ENCODE data around the gene AARS2. TPM values are rescaled to one million over a fixed set of nuclear protein-coding genes. Genes with fewer than 3 reads are reported as not detected.

AARS2 gene
- total RNA-seq, 1 donor from 2014 or later = 9.9 TPM

DNA sequence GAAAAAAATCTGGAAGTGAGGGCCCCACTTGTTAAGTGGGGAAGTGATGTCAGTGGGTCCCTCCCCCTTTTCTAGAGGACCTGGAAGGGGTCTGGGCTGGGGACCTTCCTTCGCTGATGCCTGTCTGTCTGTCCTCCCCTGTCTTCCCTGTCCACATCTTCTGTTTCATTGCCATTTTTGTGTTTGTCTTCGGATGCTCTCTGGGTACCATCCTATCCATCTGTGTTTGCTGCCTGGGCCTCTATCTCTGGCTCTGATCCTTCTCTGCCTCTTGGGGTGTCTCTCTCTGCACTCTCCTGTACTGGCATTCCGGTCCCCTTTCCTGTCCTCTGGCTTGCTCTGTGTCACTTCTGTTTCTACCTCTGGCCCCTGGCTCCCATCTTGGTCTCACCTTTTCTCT is 40.6 kb downstream of the AARS2 start:
- H3K27me3 ChIP-seq (ENCODE audit: control insufficient read depth in 3 of 3, insufficient read depth in 3 of 3, low read length in 3 of 3) = peaks cover 60 to 72% (median 72%) of the 10 kb centered on the region in 3 donors
- H3K4me1 ChIP-seq (ENCODE audit: control insufficient read depth in 3 of 3, insufficient read depth in 3 of 3, low read length in 3 of 3) = peaks cover 0 to 5% (median 5%) of the 10 kb centered on the region in 3 donors
- H3K9me3 ChIP-seq (ENCODE audit: control insufficient read depth in 3 of 3, low read length in 3 of 3) = no peaks in the 10 kb centered on the region
- H3K36me3 ChIP-seq (ENCODE audit: control insufficient read depth in 3 of 3, insufficient read depth in 3 of 3, low read length in 3 of 3) = no peaks in the 10 kb centered on the region
- no peak overlapping the region for H3K27ac ChIP-seq (ENCODE audit: low read depth, low read length)
- no peak overlapping the region for H3K4me3 ChIP-seq (ENCODE audit: low read length in 3 of 3)
- no peak overlapping the region for H3K9ac ChIP-seq (ENCODE audit: low read depth in 1 of 3, low read length in 3 of 3)

DNA sequence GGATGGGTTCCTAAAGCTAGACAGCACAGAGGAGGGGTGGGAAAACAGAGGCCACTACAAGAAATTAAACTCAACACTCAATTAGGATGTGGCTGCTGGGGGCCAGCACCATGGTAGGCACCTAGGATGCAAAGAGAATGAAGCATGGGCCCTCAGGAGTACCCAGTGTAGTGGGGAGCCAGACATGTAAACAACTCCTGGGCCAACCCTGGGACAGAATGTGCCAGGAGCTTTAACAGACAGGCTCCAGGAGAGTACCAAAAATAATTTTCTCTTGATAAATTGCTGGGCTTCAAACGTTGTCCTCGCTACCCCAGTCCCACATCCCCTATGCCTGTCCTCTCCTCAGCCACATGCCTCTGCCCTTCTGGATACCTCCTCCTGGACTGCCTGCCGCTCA is 41.2 kb downstream of the AARS2 start:
- H3K27ac ChIP-seq (ENCODE audit: low read depth, low read length) = no peak overlapping the region
- H3K4me1 ChIP-seq (ENCODE audit: control insufficient read depth in 3 of 3, insufficient read depth in 3 of 3, low read length in 3 of 3) = peaks cover 0 to 5% (median 5%) of the 10 kb centered on the region in 3 donors
- H3K36me3 ChIP-seq (ENCODE audit: control insufficient read depth in 3 of 3, insufficient read depth in 3 of 3, low read length in 3 of 3) = no peaks in the 10 kb centered on the region
- no peak overlapping the region for H3K9ac ChIP-seq (ENCODE audit: low read depth in 1 of 3, low read length in 3 of 3)
- no peaks in the 10 kb centered on the region for H3K9me3 ChIP-seq (ENCODE audit: control insufficient read depth in 3 of 3, low read length in 3 of 3)
- peaks cover 53 to 68% (median 68%) of the 10 kb centered on the region in 3 donors for H3K27me3 ChIP-seq (ENCODE audit: control insufficient read depth in 3 of 3, insufficient read depth in 3 of 3, low read length in 3 of 3)
- H3K4me3 ChIP-seq (ENCODE audit: low read length in 3 of 3) = no peak overlapping the region

DNA sequence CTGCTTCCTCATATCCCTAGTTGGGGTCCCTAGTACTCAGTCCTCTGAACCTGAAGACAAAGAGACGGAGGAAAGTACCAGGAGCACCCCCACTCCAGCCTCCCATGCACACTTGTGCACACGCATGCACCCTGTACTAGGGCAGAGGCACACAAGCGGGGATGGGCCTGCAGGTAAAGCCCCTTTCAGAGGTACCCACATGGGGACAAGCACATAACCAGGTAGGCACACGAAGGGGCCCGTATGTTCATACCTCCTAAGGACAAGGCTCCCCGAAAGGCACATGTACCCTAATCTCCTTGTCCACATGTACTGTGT is 41.8 kb downstream of the AARS2 start:
- Histone ChIP-seq H3K4me1 (ENCODE audit: control insufficient read depth in 3 of 3, insufficient read depth in 3 of 3, low read length in 3 of 3) (peaks cover 0 to 5% (median 4%) of the 10 kb centered on the region in 3 donors), H3K9ac (ENCODE audit: low read depth in 1 of 3, low read length in 3 of 3) (no peak overlapping the region), H3K9me3 (ENCODE audit: control insufficient read depth in 3 of 3, low read length in 3 of 3) (no peaks in the 10 kb centered on the region), H3K36me3 (ENCODE audit: control insufficient read depth in 3 of 3, insufficient read depth in 3 of 3, low read length in 3 of 3) (no peaks in the 10 kb centered on the region), H3K4me3 (ENCODE audit: low read length in 3 of 3) (no peak overlapping the region), H3K27ac (ENCODE audit: low read depth, low read length) (no peak overlapping the region), H3K27me3 (ENCODE audit: control insufficient read depth in 3 of 3, insufficient read depth in 3 of 3, low read length in 3 of 3) (peaks cover 48 to 62% (median 62%) of the 10 kb centered on the region in 3 donors)

DNA sequence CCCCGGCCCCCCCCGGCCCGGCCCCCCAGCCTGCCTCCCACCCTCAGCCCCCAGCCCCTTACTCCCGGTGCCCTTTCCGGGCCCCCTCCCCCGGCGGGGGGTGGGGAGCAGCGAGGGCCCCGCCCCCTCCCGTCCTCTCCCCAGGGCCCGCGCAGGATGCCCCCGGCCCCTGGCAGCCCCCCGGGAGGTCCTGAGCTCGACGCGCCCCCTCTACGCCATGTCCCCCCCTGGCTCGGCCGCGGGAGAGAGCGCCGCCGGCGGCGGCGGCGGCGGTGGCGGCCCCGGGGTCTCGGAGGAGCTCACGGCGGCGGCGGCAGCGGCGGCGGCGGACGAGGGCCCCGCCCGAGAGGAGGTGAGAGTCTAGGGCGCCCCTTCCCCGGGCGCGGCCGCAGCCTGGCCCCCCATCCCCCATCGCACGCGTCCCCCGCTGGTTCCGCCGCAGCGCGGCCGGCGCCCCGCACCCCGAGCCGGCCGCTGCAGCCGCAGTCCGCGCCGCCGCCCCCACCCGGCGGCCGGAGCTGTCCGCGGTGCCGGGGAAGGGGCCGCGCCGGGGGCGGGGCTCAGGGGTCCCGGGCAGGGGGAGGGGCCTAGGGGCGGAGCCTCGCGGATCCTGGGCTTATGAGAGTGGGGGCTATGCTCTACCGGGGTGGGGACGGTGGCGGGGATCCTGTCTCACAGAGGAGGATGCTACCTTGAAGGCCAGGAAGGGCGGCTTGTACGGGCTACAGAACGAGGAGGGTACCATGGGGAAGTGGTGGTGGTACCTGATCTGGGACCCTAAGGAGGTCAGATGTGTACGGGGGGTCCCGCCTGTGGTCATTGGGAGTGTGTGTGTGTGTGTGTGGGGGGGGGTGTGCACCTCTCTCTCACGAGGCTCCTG is 42.4 kb downstream of the AARS2 start:
- Histone ChIP-seq H3K4me3 (ENCODE audit: low read length in 3 of 3) (no peak overlapping the region), H3K9ac (ENCODE audit: low read depth in 1 of 3, low read length in 3 of 3) (no peak overlapping the region), H3K4me1 (ENCODE audit: control insufficient read depth in 3 of 3, insufficient read depth in 3 of 3, low read length in 3 of 3) (peaks cover 0 to 4% (median 0%) of the 10 kb centered on the region in 3 donors), H3K9me3 (ENCODE audit: control insufficient read depth in 3 of 3, low read length in 3 of 3) (no peaks in the 10 kb centered on the region), H3K27ac (ENCODE audit: low read depth, low read length) (no peak overlapping the region), H3K27me3 (ENCODE audit: control insufficient read depth in 3 of 3, insufficient read depth in 3 of 3, low read length in 3 of 3) (peaks cover 42 to 61% (median 57%) of the 10 kb centered on the region in 3 donors), H3K36me3 (ENCODE audit: control insufficient read depth in 3 of 3, insufficient read depth in 3 of 3, low read length in 3 of 3) (no peaks in the 10 kb centered on the region)

DNA sequence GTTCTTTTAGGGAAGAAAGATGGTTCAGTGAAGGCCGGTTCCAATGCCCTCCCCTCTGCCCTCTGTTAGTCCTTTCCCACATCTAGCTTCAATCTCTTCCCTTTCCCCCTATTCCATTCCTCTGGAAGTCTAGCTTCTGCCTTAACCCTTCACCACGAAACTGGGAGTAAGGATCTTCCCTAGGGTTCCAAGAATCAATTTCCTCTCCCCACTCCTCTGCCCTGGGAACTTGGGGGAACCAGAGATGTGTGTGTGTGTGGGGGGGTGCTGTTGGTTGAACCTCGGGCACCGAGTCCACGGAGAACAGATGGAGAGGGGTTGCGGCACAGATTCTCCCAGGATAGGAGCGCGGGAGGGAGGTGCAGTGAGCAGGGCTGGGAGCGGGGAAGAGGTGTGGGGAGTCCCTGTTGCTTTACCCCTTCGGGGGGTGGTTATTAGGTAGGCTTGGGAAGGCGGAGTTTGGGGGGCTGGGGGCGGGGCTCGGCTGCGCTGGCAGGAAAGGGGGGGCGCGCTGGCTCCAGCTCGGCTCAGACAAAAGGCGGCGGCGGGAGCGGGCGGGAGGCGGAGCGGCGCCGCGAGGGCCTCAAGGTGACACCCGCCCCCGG is 43.1 kb downstream of the AARS2 start, which contains the start of gene TMEM151B:
TMEM151B (plus strand) TSS at position 530 of the 605 bp plus-strand sequence. CDS start 293 bp downstream, outside the sequence.
- no peak within 1 kb of the TSS for H3K9ac ChIP-seq (ENCODE audit: low read depth in 1 of 3, low read length in 3 of 3)
- H3K27ac ChIP-seq (ENCODE audit: low read depth, low read length) = no peak within 1 kb of the TSS
- peaks cover under 1 to 3% (median 1%) of the 10 kb centered on the region in 3 donors for H3K4me1 ChIP-seq (ENCODE audit: control insufficient read depth in 3 of 3, insufficient read depth in 3 of 3, low read length in 3 of 3)
- no peaks in the 10 kb centered on the region for H3K36me3 ChIP-seq (ENCODE audit: control insufficient read depth in 3 of 3, insufficient read depth in 3 of 3, low read length in 3 of 3)
- no peaks in the 10 kb centered on the region for H3K9me3 ChIP-seq (ENCODE audit: control insufficient read depth in 3 of 3, low read length in 3 of 3)
- H3K4me3 ChIP-seq (ENCODE audit: low read length in 3 of 3) = no peak within 1 kb of the TSS
- peaks cover 35 to 54% (median 50%) of the 10 kb centered on the region in 3 donors for H3K27me3 ChIP-seq (ENCODE audit: control insufficient read depth in 3 of 3, insufficient read depth in 3 of 3, low read length in 3 of 3)

DNA sequence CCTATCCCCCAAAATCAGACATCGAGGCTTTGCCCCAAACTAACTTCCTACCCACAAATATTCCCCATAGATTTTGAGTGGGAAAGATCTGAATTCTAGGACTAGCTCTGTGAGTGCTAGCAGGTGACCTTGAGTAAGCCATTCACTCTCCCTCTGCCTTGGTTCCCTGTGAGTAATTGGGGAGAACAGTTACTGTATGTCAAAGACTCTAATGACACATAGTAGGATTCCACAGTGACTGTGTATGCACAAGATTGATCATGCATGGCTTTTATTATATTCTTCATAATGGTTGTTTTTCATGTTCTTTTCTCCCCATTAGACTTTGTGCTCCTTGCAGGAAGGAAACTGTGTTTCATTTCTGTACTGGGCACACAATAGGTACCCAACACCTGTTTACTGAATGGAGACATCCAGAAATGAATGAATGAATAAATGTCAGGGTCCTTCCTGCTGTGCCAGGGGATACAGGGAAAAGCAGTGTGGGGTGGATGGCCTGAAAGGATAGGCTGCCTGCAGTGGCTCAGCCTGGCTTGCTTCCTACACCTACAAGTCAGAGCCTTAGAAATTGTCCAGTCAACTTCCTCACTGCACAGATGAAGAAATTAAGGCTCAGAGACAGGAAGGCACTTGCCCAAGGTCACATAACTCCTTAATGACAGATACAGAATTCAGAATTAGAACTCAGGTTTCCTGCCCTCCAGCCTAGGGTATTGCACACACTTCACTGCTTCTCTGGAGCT is 43.8 kb downstream of the AARS2 start:
- Histone ChIP-seq H3K27ac (ENCODE audit: low read depth, low read length) (no peak overlapping the region), H3K9ac (ENCODE audit: low read depth in 1 of 3, low read length in 3 of 3) (no peak overlapping the region), H3K4me1 (ENCODE audit: control insufficient read depth in 3 of 3, insufficient read depth in 3 of 3, low read length in 3 of 3) (peaks cover 8 to 9% (median 8%) of the 10 kb centered on the region in 3 donors), H3K27me3 (ENCODE audit: control insufficient read depth in 3 of 3, insufficient read depth in 3 of 3, low read length in 3 of 3) (peaks cover 33 to 50% (median 47%) of the 10 kb centered on the region in 3 donors), H3K9me3 (ENCODE audit: control insufficient read depth in 3 of 3, low read length in 3 of 3) (no peaks in the 10 kb centered on the region), H3K4me3 (ENCODE audit: low read length in 3 of 3) (no peak overlapping the region), H3K36me3 (ENCODE audit: control insufficient read depth in 3 of 3, insufficient read depth in 3 of 3, low read length in 3 of 3) (no peaks in the 10 kb centered on the region)

DNA sequence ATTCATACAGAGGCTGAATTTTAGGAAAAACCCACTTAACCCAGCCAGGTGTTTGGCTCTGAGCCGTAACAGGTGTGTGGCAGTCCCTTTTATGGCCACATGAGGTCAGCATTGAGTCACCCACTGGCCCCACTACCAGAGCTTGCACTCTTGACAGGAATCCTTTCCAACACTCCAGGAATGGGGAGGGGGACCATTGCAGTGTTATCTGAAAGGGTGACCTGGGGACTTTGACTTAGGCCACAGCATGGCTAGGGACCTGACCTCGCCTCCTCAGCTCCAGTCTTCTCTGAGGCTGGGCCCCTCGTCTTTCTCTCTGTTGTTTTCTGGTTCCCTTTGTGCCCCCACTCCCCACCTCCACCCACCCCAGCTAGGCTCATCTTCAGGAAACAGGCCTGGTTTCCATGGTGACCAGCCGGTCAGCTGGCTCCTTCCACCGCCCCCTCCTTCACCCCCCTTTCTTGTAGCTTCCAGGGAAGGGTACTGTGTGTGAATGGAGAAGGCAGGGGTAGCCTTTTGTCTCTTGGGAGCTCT is 45.0 kb downstream of the AARS2 start:
- Histone ChIP-seq H3K36me3 (ENCODE audit: control insufficient read depth in 3 of 3, insufficient read depth in 3 of 3, low read length in 3 of 3) (no peaks in the 10 kb centered on the region), H3K4me3 (ENCODE audit: low read length in 3 of 3) (no peak overlapping the region), H3K9me3 (ENCODE audit: control insufficient read depth in 3 of 3, low read length in 3 of 3) (no peaks in the 10 kb centered on the region), H3K27ac (ENCODE audit: low read depth, low read length) (no peak overlapping the region), H3K4me1 (ENCODE audit: control insufficient read depth in 3 of 3, insufficient read depth in 3 of 3, low read length in 3 of 3) (peaks cover 20 to 21% (median 20%) of the 10 kb centered on the region in 3 donors), H3K9ac (ENCODE audit: low read depth in 1 of 3, low read length in 3 of 3) (no peak overlapping the region), H3K27me3 (ENCODE audit: control insufficient read depth in 3 of 3, insufficient read depth in 3 of 3, low read length in 3 of 3) (peaks cover 28 to 38% (median 35%) of the 10 kb centered on the region in 3 donors)

DNA sequence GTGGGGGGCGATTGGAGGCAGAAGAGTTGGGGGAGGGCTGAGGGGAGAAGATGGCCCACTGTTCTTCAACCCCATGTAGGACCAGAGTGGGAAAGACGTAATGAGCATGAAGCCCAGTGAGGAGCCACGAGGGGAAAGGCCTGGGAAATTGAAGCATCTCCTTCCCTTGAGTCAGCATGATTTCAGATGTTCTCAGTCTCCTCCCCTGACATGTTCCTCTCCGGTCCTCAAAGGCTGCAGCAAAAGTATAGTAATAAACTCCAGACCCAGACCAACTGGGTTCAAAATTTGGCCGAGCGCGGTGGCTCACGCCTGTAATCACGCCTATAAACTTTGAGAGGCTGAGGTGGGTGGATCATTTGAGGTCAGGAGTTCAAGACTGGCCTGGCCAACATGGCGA is 45.9 kb downstream of the AARS2 start:
- H3K4me3 ChIP-seq (ENCODE audit: low read length in 3 of 3) = no peak overlapping the region
- no peaks in the 10 kb centered on the region for H3K9me3 ChIP-seq (ENCODE audit: control insufficient read depth in 3 of 3, low read length in 3 of 3)
- H3K9ac ChIP-seq (ENCODE audit: low read depth in 1 of 3, low read length in 3 of 3) = no peak overlapping the region
- peaks cover 24 to 29% (median 27%) of the 10 kb centered on the region in 3 donors for H3K27me3 ChIP-seq (ENCODE audit: control insufficient read depth in 3 of 3, insufficient read depth in 3 of 3, low read length in 3 of 3)
- no peaks in the 10 kb centered on the region for H3K36me3 ChIP-seq (ENCODE audit: control insufficient read depth in 3 of 3, insufficient read depth in 3 of 3, low read length in 3 of 3)
- H3K4me1 ChIP-seq (ENCODE audit: control insufficient read depth in 3 of 3, insufficient read depth in 3 of 3, low read length in 3 of 3) = peaks cover 27 to 30% (median 29%) of the 10 kb centered on the region in 3 donors
- no peak overlapping the region for H3K27ac ChIP-seq (ENCODE audit: low read depth, low read length)

DNA sequence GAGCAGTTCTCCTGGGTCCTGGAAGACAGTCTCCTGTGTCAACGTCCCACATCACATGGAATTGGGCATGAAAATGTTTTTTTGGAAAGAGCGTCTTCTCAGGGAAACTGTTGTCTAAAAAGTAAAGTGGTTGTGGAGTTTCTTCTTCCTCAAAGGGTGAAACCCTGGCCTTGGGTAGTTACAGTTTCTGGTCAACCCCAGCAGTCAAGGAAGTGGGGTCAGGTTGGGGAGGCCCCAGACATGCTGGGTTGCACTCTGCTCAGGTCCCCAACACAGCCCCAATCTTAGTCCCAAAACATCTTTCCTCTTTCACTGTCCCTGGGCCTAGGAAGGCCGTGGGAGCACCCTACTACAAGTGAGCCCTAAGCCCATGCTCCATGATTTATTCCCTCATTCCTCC is 46.8 kb downstream of the AARS2 start:
- peaks cover 16 to 20% (median 17%) of the 10 kb centered on the region in 3 donors for H3K27me3 ChIP-seq (ENCODE audit: control insufficient read depth in 3 of 3, insufficient read depth in 3 of 3, low read length in 3 of 3)
- no peak overlapping the region for H3K4me3 ChIP-seq (ENCODE audit: low read length in 3 of 3)
- no peak overlapping the region for H3K9ac ChIP-seq (ENCODE audit: low read depth in 1 of 3, low read length in 3 of 3)
- peaks cover 27 to 32% (median 29%) of the 10 kb centered on the region in 3 donors for H3K4me1 ChIP-seq (ENCODE audit: control insufficient read depth in 3 of 3, insufficient read depth in 3 of 3, low read length in 3 of 3)
- H3K36me3 ChIP-seq (ENCODE audit: control insufficient read depth in 3 of 3, insufficient read depth in 3 of 3, low read length in 3 of 3) = no peaks in the 10 kb centered on the region
- no peaks in the 10 kb centered on the region for H3K9me3 ChIP-seq (ENCODE audit: control insufficient read depth in 3 of 3, low read length in 3 of 3)
- H3K27ac ChIP-seq (ENCODE audit: low read depth, low read length) = no peak overlapping the region

All from skeletal muscle tissue (tissue), 4 donors.